ENCODE measurements around the gene AANAT.

Gene AANAT

GRCh38 chr17:76461765-76462555, 5.4 kb upstream of the AANAT start:
- TF ChIP-seq FOXM1 (IDR thresholded peaks at IDR 0.05; ENCODE audit: borderline replicate concordance, low read depth) (no peak), ZBTB7A (IDR thresholded peaks at IDR 0.05; ENCODE audit: low read depth) (no peak), REST (IDR thresholded peaks at IDR 0.05; ENCODE audit: low read depth) (no peak), TEAD4 (IDR thresholded peaks at IDR 0.05) (no peak), EGR1 (IDR thresholded peaks at IDR 0.05) (no peak), EP300 (IDR thresholded peaks at IDR 0.05; ENCODE audit: borderline replicate concordance) (no peak), CREB1 (IDR thresholded peaks at IDR 0.05; ENCODE audit: low read depth) (no peak), CEBPB (IDR thresholded peaks at IDR 0.05) (no peak), TAF1 (IDR thresholded peaks at IDR 0.05; ENCODE audit: low read depth) (no peak), MAX (IDR thresholded peaks at IDR 0.05) (no peak), USF1 (IDR thresholded peaks at IDR 0.05) (no peak), RAD21 (IDR thresholded peaks at IDR 0.05; ENCODE audit: low read depth) (no peak), NFIC (IDR thresholded peaks at IDR 0.05) (no peak), YY1 (IDR thresholded peaks at IDR 0.05; ENCODE audit: low read depth) (no peak), TCF12 (IDR thresholded peaks at IDR 0.05; ENCODE audit: low read depth) (no peak)

- TF ChIP-seq FOXM1 (IDR thresholded peaks at IDR 0.05; ENCODE audit: borderline replicate concordance, low read depth): no peak
- TF ChIP-seq CEBPB (IDR thresholded peaks at IDR 0.05): no peak
- no peak for TF ChIP-seq EGR1 (IDR thresholded peaks at IDR 0.05)
- TF ChIP-seq USF1 (IDR thresholded peaks at IDR 0.05): no peak
- TF ChIP-seq TEAD4 (IDR thresholded peaks at IDR 0.05): no peak
- no peak for TF ChIP-seq RAD21 (IDR thresholded peaks at IDR 0.05; ENCODE audit: low read depth)
- TF ChIP-seq EP300 (IDR thresholded peaks at IDR 0.05; ENCODE audit: borderline replicate concordance): no peak
- no peak for TF ChIP-seq MAX (IDR thresholded peaks at IDR 0.05)
- TF ChIP-seq CREB1 (IDR thresholded peaks at IDR 0.05; ENCODE audit: low read depth): no peak
- TF ChIP-seq ZBTB7A (IDR thresholded peaks at IDR 0.05; ENCODE audit: low read depth): no peak
- TF ChIP-seq TCF12 (IDR thresholded peaks at IDR 0.05; ENCODE audit: low read depth): no peak
- TF ChIP-seq NFIC (IDR thresholded peaks at IDR 0.05): no peak
These were observed 4.7 kb upstream of the AANAT start for GRCh38 chr17:76462556-76463290.

- no peak for TF ChIP-seq TCF12 (IDR thresholded peaks at IDR 0.05; ENCODE audit: low read depth)
- no peak for TF ChIP-seq TAF1 (IDR thresholded peaks at IDR 0.05; ENCODE audit: low read depth)
These were observed 650 bp upstream of the AANAT start for GRCh38 chr17:76466775-76467130.

GRCh38 chr17:76467809-76468633, 618 bp downstream of the AANAT start:
- no peak for TF ChIP-seq USF1 (IDR thresholded peaks at IDR 0.05)
- no peak for TF ChIP-seq YY1 (IDR thresholded peaks at IDR 0.05; ENCODE audit: low read depth)
- TF ChIP-seq CREB1 (IDR thresholded peaks at IDR 0.05; ENCODE audit: low read depth): no peak
- no peak for TF ChIP-seq REST (IDR thresholded peaks at IDR 0.05; ENCODE audit: low read depth)
- no peak for TF ChIP-seq EP300 (IDR thresholded peaks at IDR 0.05; ENCODE audit: borderline replicate concordance)
- TF ChIP-seq TCF12 (IDR thresholded peaks at IDR 0.05; ENCODE audit: low read depth): no peak
- TF ChIP-seq NFIC (IDR thresholded peaks at IDR 0.05): no peak
- TF ChIP-seq ZBTB7A (IDR thresholded peaks at IDR 0.05; ENCODE audit: low read depth): no peak
- TF ChIP-seq FOXM1 (IDR thresholded peaks at IDR 0.05; ENCODE audit: borderline replicate concordance, low read depth): no peak
- TF ChIP-seq TAF1 (IDR thresholded peaks at IDR 0.05; ENCODE audit: low read depth): no peak
- no peak for TF ChIP-seq EGR1 (IDR thresholded peaks at IDR 0.05)
- TF ChIP-seq TEAD4 (IDR thresholded peaks at IDR 0.05): no peak
- no peak for TF ChIP-seq RAD21 (IDR thresholded peaks at IDR 0.05; ENCODE audit: low read depth)
- no peak for TF ChIP-seq CEBPB (IDR thresholded peaks at IDR 0.05)
- TF ChIP-seq MAX (IDR thresholded peaks at IDR 0.05): no peak

All from Ishikawa (cell line).